Calu3 (cell line): ENCODE measurements around the gene ACTN2. TPM values are rescaled to one million over a fixed set of nuclear protein-coding genes. Genes with fewer than 3 reads are reported as not detected.

ENCODE experiments used
- BruUV-seq: library from RNA; stranded (reverse); fragments of 400-500 nt; replicated peaks from 2 replicates; lab custom pipeline; 2021; lab: Mats Ljungman, UMichigan
- CTCF ChIA-PET: fragments of 300-600 bp; sonication (Branson Sonifier 250); formaldehyde crosslinking; loops from one replicate; lab custom pipeline; 2022; ENCODE audit warnings: antibody characterized with exemption; lab: Charles Lee
- DNase-seq: peaks from one replicate; pipeline ENCODE4 v3.0.0; 2022
- H3K27ac Mint-ChIP-seq: one replicate; pipeline ENCODE4 v1.8.0; 2022; ENCODE audit warnings: mixed read lengths; ENCODE audit not compliant: unreplicated experiment
- H3K27me3 Mint-ChIP-seq: one replicate; pipeline ENCODE4 v1.8.0; 2022; ENCODE audit warnings: mixed read lengths; ENCODE audit not compliant: unreplicated experiment
- H3K36me3 Mint-ChIP-seq: one replicate; pipeline ENCODE4 v1.8.0; 2022; ENCODE audit warnings: mild to moderate bottlenecking, moderate library complexity, mixed read lengths; ENCODE audit not compliant: insufficient read depth, unreplicated experiment
- H3K4me1 Mint-ChIP-seq: one replicate; pipeline ENCODE4 v1.8.0; 2022; ENCODE audit warnings: mild to moderate bottlenecking, low read depth, mixed read lengths; ENCODE audit not compliant: unreplicated experiment
- H3K4me3 Mint-ChIP-seq: one replicate; pipeline ENCODE4 v1.8.0; 2022; ENCODE audit warnings: mild to moderate bottlenecking, low read depth, moderate library complexity, mixed read lengths; ENCODE audit not compliant: unreplicated experiment
- H3K9me3 Mint-ChIP-seq: one replicate; pipeline ENCODE4 v1.8.0; 2022; ENCODE audit warnings: low read depth, mixed read lengths; ENCODE audit not compliant: unreplicated experiment
- intact Hi-C: fragments of 100-400 bp; cut with micrococcal nuclease; formaldehyde crosslinking; loops from one replicate; pipeline ENCODE4 v1.10.0; 2022; ENCODE audit not compliant: unreplicated experiment
- total RNA-seq: library from RNA; stranded (reverse); gene quantifications from 2 replicates; pipeline ENCODE4 v1.2.3, GENCODE V29; 2022
- TF ChIP-seq, protein P1 (sequence below): fragments of 200-600 bp; IDR thresholded peaks from one replicate; pipeline ENCODE4 v1.8.0; 2022; ENCODE audit warnings: antibody characterized with exemption; ENCODE audit not compliant: unreplicated experiment

ACTN2 gene
- total RNA-seq, 1 experiment from 2014 or later: not detected

DNA sequence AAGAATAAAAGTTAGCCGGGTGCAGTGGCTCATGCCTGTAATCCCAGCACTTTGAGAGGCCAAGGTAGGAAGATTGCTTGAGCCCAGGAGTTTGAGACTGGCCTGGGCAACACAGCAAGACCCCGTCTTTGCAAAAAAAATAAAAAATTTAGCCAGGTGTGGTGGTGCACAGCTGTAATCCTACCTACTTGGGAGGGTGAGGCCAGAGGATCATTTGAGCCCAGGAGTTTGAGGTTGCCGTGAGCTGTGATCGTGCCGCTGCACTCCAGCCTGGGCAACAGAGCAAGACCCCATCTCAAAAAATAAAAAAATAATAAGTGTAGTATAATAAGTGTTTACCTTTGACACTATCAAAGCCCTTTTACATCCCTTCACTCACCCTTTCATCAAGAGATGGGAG, 5.0 kb downstream of the ACTN2 start:
- CTCF ChIA-PET: interaction anchor here (0.6 to 0.7 kb wide), 2 partner anchors 82 to 1093 kb away, joined by 4 to 5 read pairs; no protein-coding TSS in a partner anchor

DNA sequence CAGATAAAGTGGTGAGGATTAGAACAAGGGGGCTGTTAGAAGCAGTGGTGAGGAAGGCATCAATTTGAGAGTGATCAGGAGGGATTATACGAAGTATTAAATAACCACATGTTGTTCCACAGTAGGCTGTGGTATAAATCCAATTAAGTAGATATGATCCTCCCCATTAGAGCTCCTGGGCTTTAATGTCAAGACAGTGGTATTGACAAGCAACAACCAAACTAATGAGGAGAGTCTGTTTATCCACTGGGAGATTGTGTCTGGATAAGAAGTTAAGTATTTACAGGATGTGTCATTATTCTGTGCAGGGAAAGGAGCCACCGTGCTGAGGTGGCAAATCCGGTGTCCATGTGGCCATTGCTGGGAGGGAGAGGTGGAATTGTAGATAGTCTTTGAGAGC, 5.8 kb downstream of the ACTN2 start:
- intact Hi-C loops: no loop called here
- no TSS peak for BruUV-seq
- H3K27me3 Mint-ChIP-seq: peaks cover 9% of the 10 kb centered on the region

More for the DNA sequence above, 5.0 kb downstream of the ACTN2 start:
- Mint-ChIP-seq H3K9me3 (no peaks in the 10 kb centered on the region), H3K27ac (no peak overlapping the region), H3K4me3 (no peak overlapping the region), H3K36me3 (no peaks in the 10 kb centered on the region), H3K4me1 (no peaks in the 10 kb centered on the region), H3K27me3 (peaks cover 9% of the 10 kb centered on the region)
- intact Hi-C loops: no loop called here
- TF ChIP-seq, protein P1, sequence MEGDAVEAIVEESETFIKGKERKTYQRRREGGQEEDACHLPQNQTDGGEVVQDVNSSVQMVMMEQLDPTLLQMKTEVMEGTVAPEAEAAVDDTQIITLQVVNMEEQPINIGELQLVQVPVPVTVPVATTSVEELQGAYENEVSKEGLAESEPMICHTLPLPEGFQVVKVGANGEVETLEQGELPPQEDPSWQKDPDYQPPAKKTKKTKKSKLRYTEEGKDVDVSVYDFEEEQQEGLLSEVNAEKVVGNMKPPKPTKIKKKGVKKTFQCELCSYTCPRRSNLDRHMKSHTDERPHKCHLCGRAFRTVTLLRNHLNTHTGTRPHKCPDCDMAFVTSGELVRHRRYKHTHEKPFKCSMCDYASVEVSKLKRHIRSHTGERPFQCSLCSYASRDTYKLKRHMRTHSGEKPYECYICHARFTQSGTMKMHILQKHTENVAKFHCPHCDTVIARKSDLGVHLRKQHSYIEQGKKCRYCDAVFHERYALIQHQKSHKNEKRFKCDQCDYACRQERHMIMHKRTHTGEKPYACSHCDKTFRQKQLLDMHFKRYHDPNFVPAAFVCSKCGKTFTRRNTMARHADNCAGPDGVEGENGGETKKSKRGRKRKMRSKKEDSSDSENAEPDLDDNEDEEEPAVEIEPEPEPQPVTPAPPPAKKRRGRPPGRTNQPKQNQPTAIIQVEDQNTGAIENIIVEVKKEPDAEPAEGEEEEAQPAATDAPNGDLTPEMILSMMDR: no peak
- no TSS peak for BruUV-seq
- no peak for DNase-seq

DNA sequence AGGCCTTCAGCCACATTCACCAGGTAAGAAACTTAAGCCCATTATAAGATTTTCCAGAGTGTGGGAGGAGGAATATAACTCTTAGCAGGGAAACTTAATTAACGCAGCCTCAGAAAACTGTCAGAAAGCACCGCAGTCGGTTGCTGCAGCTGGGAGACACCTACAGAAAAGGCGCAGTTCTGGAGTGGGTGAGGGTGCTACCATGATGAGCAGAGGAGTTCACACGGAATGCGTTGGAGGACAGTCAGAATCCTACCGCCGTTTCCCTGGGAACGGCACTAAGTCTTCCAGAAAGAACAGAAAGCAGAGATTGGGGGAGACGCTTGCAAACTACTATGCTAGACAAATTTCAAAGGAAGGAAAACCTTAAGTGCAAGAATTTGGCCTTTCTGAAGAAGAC, 6.4 kb downstream of the ACTN2 start:
- intact Hi-C loops: no loop called here
- BruUV-seq: no TSS peak
- no peak overlapping the region for H3K27ac Mint-ChIP-seq
- no peaks in the 10 kb centered on the region for H3K4me1 Mint-ChIP-seq
- CTCF ChIA-PET: no interaction called here
- H3K9me3 Mint-ChIP-seq: no peaks in the 10 kb centered on the region
- no peak overlapping the region for H3K4me3 Mint-ChIP-seq
- peaks cover 9% of the 10 kb centered on the region for H3K27me3 Mint-ChIP-seq
- TF ChIP-seq, protein P1: no peak
- no peak for DNase-seq
- H3K36me3 Mint-ChIP-seq: no peaks in the 10 kb centered on the region

More for the DNA sequence above, 5.8 kb downstream of the ACTN2 start:
- CTCF ChIA-PET: no interaction called here
- TF ChIP-seq, protein P1: no peak
- H3K4me1 Mint-ChIP-seq: no peaks in the 10 kb centered on the region
- H3K36me3 Mint-ChIP-seq: no peaks in the 10 kb centered on the region
- no peak overlapping the region for H3K27ac Mint-ChIP-seq
- no peaks in the 10 kb centered on the region for H3K9me3 Mint-ChIP-seq
- no peak for DNase-seq
- H3K4me3 Mint-ChIP-seq: no peak overlapping the region

DNA sequence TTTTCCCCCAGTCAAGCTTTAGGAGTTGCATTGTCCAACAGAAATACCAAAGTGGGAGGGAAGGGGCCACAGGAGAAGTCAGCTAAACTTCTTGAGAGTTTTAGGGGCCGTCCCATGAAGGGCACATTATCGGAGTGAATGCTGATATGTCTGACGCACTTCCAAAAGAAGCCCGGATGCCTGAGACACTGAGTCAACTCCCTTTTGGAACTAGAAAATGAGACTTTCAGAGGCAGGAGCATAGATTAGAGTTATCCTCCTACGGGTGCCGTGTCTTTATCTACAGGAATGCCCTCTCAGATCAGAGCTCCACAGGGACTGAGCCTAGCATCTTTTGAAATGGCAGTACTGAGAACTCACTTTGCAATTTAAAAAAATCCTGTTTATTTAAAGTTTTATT, 13.1 kb downstream of the ACTN2 start:
- no peak overlapping the region for H3K27ac Mint-ChIP-seq

More for the DNA sequence above, 13.1 kb downstream of the ACTN2 start:
- H3K36me3 Mint-ChIP-seq: no peaks in the 10 kb centered on the region
- H3K4me1 Mint-ChIP-seq: no peaks in the 10 kb centered on the region
- no peak overlapping the region for H3K4me3 Mint-ChIP-seq
- H3K27me3 Mint-ChIP-seq: no peaks in the 10 kb centered on the region
- CTCF ChIA-PET: interaction anchor here (0.7 kb wide), 1 partner anchor 9 kb away, joined by 5 read pairs; no protein-coding TSS in a partner anchor
- no peaks in the 10 kb centered on the region for H3K9me3 Mint-ChIP-seq
- TF ChIP-seq, protein P1: no peak
- no TSS peak for BruUV-seq
- DNase-seq: no peak
- intact Hi-C loops: no loop called here
